Measurements from ENCODE around the gene RAB3GAP2. TPM values are rescaled to one million over a fixed set of nuclear protein-coding genes. Genes with fewer than 3 reads are reported as not detected.
A peak's percentile ranks its signal among the peaks of the same experiment; 100 is the strongest.
"Not testable (repeated sequence)": the region's sequence is repeated elsewhere in the genome, so short reads cannot be mapped to it uniquely, and the experiment has no call there.

Gene RAB3GAP2
- total RNA-seq, 1 donor = 51.8 TPM

DNA sequence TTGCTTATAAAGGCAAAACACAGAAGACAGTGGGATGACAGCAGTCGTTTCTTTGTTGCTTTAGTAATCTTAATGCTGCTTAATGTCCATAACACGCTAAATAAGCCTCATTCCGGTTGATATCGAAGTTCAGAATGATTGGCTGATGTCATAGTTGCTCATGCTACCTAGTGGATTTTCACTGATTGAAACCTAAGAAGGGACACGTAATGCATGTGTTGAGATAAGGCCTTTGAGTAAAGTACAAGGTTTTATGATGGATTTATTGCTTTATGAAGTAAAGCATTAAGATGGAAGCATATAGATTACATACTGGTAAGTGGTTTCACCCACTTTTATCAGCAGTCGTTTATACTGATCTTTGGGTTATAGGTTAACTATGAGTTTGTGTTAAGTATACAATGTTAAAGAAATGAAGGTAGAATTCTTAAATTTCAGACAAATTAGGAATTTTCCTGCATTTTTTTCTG lies 153.2 kb downstream of the RAB3GAP2 start:
- no peak overlapping the region for H3K4me3 ChIP-seq (ENCODE audit: low read depth, low read length)
- DNase-seq (ENCODE audit: low read depth) = no peak
- TF ChIP-seq, protein P1, sequence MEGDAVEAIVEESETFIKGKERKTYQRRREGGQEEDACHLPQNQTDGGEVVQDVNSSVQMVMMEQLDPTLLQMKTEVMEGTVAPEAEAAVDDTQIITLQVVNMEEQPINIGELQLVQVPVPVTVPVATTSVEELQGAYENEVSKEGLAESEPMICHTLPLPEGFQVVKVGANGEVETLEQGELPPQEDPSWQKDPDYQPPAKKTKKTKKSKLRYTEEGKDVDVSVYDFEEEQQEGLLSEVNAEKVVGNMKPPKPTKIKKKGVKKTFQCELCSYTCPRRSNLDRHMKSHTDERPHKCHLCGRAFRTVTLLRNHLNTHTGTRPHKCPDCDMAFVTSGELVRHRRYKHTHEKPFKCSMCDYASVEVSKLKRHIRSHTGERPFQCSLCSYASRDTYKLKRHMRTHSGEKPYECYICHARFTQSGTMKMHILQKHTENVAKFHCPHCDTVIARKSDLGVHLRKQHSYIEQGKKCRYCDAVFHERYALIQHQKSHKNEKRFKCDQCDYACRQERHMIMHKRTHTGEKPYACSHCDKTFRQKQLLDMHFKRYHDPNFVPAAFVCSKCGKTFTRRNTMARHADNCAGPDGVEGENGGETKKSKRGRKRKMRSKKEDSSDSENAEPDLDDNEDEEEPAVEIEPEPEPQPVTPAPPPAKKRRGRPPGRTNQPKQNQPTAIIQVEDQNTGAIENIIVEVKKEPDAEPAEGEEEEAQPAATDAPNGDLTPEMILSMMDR (IDR thresholded peaks at IDR 0.05; ENCODE audit: insufficient read depth, low read depth, low read length) = no peak

DNA sequence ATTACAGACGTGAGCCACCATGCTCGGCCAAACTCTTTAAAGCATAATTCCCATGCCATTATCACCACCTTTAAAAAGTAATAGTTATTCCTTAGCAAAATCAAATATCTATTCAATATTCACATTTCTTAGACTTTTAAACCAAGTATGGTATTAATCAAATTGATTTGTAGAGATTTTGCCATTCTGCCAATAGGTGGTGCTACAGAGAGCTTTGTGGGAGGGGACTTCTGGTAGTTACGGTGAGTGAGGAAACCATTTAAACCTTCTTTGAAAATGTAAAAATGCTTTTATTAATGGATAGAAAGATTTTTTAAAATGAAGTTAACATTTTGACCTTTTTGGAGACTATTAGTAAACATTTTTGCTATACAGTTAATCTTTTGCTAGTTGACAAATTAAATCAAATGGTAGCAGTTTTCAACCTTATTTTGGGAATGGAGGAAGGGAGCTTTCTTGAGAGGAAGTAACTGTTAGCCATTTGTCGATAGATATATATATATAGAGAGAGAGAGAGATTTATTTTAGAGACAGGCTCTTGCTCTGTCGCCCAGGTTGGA lies 159.0 kb downstream of the RAB3GAP2 start:
- DNase-seq (ENCODE audit: low read depth) = peak; percentile 23
- TF ChIP-seq, protein P1 (IDR thresholded peaks at IDR 0.05; ENCODE audit: insufficient read depth, low read depth, low read length) = peak; percentile 54
- no peak overlapping the region for H3K4me3 ChIP-seq (ENCODE audit: low read depth, low read length)

DNA sequence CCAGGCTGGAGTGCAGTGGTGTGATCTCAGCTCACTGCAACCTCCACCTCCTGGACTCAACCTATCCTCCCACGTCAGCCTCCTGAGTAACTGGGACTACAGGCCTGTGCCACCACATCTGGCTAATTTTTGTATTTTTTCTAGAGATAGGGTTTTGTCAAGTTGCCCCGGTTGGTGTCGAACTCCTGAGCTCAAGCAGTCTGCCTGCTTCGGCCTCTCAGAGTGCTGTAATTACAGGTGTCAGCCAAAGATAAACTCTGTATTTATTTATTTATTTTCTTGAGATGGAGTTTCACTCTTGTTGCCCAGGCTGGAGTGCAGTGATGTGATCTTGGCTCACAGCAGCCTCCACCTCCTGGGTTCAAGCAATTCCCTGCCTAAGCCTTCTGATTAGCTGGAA lies 159.7 kb downstream of the RAB3GAP2 start:
- H3K4me3 ChIP-seq (ENCODE audit: low read depth, low read length); DNase-seq (ENCODE audit: low read depth): not testable (repeated sequence)

DNA sequence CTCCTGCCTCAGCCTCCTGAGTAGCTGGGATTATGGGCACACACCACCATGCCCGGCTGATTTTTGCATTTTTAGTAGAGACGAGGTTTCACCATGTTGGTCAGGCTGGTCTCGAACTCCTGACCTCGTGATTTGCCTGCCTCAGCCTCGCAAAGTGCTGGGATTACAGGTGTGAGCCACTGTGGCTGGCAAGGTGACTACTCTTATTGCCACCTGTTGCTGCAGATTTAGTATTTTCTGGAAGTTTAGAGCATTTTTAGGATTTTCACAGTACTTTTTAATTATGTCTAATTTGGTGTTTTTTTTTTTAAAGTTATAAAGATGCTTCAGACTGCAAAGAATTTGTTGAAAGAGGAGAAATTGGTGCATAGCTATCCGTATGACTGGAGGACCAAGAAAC lies 161.8 kb downstream of the RAB3GAP2 start:
- H3K4me3 ChIP-seq (ENCODE audit: low read depth, low read length); DNase-seq (ENCODE audit: low read depth): not testable (repeated sequence)

DNA sequence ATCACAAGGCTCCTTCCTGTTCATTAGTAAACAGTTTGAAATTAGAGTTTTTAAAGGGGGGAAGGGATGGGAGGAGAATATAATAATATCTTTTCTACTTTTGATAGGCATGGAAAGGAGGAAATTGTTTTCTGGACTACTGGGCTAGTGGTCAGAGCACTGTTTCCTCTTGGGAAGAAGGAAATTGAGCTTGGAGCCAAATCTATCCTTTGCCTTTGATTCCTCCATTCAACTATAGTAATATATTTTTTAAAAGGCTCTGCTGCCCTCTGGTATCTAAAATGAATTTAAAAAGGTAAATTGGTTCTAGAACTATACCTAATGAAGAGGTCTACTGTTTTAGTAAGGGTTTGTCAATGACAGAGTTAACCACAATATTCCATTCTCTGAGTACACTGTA lies 172.4 kb downstream of the RAB3GAP2 start:
- TF ChIP-seq, protein P1 (IDR thresholded peaks at IDR 0.05; ENCODE audit: insufficient read depth, low read depth, low read length) = no peak
- no peak overlapping the region for H3K4me3 ChIP-seq (ENCODE audit: low read depth, low read length)
- no peak for DNase-seq (ENCODE audit: low read depth)

Small RNA genes lying within 50 kb of the gene (small RNA-seq; reads per million reads assigned to genes)
- gene MIR194-1 = 0.38 reads per million
- 2.2 reads per million, percentile 55 among the genes with 10 or more reads in this experiment for gene MIR215
- not detected for gene MIR664A
- gene SNORA36B = 7.7 reads per million, percentile 87 among the genes with 10 or more reads in this experiment

Other genes with a start within 250 kb of the RAB3GAP2 start
- gene EPRS1, start 225.9 kb downstream of the RAB3GAP2 start, total RNA-seq = 155 and 193 TPM in 2 replicates
- gene BPNT1, start 182.7 kb downstream of the RAB3GAP2 start, total RNA-seq = 20.3 and 36.7 TPM in 2 replicates
- 87.0 and 96.7 TPM in 2 replicates for gene IARS2, start 178.3 kb downstream of the RAB3GAP2 start, total RNA-seq